ENCODE results near the gene AXIN2.
"Not testable (repeated sequence)": the region's sequence is repeated elsewhere in the genome, so short reads cannot be mapped to it uniquely, and the experiment has no call there.

The AXIN2 gene

DNA sequence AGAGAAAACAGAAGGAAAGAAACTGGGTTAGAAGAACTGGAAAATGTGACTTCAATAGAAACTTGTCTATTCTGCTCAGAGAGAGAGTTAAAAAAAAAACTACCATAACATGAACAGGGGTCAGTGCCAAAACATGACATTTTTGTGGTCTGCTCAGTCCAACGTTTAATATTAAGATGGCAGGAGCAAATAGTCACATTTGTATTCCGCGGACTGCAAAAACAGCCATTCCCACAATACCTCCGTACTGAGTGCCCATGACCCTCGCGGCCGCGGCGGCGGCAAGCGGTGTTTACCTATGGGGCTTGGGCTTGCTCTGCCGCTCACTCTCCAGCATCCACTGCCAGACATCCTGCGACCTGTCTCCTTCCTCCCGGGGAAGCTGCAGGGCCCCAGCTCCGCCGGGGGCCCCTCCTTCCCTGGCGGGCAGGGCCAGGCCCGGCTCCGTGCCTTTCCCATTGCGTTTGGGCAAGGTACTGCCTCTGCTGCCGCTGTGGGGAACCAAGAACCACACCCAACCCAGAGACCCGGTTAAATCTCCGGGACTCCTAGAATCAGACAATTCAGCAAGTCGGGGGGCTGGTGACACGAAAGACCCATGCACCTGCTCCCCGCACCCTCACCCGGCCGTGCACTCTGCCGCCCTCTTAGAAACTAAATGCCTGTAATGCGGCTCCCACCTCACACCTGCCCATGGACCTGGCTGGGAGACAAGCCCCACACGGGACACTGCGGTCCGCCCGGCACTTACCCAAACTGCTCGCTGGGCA is 24.7 kb downstream of the AXIN2 start:
- no peak for DNase-seq

GRCh38 chr17:65535777-65536572 is 25.5 kb downstream of the AXIN2 start:
- no peak for DNase-seq

GRCh38 chr17:65533852-65534457 is 27.5 kb downstream of the AXIN2 start:
- DNase-seq, result no peak

- DNase-seq, result no peak
These were observed 28.2 kb downstream of the AXIN2 start for GRCh38 chr17:65533056-65533745.

GRCh38 chr17:65532101-65532890 is 29.2 kb downstream of the AXIN2 start:
- no peak for DNase-seq

- no peak for DNase-seq
These were observed 30.0 kb downstream of the AXIN2 start for GRCh38 chr17:65531256-65532100.

GRCh38 chr17:65530523-65531255 is 30.8 kb downstream of the AXIN2 start:
- DNase-seq, result no peak

GRCh38 chr17:65529761-65530522 is 31.5 kb downstream of the AXIN2 start:
- DNase-seq, result no peak

DNA sequence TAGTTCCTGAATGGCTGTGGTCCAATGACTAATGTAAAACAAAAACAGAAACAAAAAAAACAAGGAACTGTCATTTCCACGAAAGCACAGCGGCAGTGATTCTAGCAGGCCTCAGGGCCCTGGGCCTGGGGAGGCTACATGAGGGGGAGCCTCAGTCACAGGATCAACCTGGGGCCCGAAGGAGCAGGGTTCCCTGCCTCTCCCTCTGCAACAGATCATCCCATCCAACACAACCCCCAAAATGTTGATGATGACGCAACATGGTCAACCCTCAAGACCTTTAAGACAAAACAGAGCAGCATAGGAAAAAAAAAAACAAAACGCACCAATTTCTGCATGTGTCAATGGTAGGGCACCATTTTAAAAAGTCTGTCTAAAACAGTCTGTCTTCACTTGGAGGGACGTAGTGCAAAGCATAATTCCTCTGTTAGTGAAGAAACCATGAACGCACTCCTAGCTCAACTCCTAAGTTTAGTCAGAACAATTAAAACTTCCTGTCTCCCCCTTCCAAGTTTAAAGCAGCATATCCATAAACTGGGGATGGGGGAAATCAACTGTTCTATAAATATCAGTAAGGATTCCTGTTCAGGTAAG is 32.3 kb downstream of the AXIN2 start:
- no peak for DNase-seq

GRCh38 chr17:65527857-65528591 is 33.4 kb downstream of the AXIN2 start:
- no peak for DNase-seq

- DNase-seq, result no peak
These were observed 34.1 kb downstream of the AXIN2 start for GRCh38 chr17:65527381-65527780.

- not testable (repeated sequence) for DNase-seq
These were observed 34.6 kb downstream of the AXIN2 start for GRCh38 chr17:65526854-65527253.

- DNase-seq, result no peak
These were observed 37.4 kb downstream of the AXIN2 start for GRCh38 chr17:65523853-65524664.

DNA sequence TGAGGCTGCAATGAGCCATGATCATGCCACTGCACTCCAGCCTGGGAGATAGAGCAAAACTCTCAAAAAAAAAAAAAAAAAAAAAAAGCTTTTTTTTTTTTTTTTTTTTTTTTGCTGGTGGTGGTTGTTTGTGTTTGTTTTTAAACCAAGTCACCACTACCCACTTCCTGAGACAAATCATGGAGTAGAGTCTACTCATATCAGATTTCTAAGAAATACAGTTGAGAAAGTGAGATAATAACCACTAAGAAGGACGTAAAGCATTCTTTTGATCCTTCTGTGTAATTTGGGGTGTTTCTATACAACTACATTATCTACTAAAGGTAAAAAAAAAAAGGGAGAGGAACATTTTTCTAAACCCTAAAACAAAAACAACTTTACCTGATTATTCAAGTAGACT is 38.0 kb downstream of the AXIN2 start:
- no peak for DNase-seq

GRCh38 chr17:65522751-65523404 is 38.6 kb downstream of the AXIN2 start:
- no peak for DNase-seq

DNA sequence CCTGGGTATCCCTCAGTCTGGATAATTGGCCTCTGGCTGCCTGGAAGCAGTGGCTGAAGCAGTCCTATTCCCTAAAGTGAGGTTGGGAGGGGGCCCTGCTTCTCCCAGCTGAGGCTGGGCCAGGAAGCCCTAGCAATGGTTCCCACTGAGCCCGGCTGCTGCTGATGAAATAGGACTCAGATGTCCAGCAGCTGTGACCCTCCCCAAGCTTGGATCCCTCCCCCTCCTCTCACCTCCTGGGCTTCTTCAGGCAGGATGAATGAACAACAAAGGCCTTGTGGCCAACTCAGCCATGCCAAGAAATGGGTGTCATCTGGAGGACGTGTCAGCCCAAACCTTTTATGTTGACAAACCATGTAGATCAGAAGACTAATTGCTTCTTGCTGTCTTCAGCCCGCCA is 42.0 kb downstream of the AXIN2 start:
- DNase-seq, result no peak

GRCh38 chr17:65518256-65518655 is 43.2 kb downstream of the AXIN2 start:
- DNase-seq, result no peak
